Measurements from ENCODE around the gene ARMH4. TPM values are rescaled to one million over a fixed set of nuclear protein-coding genes. Genes with fewer than 3 reads are reported as not detected.

Gene ARMH4
- total RNA-seq, 4 donors from 2014 or later: 5.0 to 8.0 (median 5.8) TPM

- Histone ChIP-seq H3K27me3 (no peaks in the 10 kb centered on the region), H3K27ac (replicated peaks in 1 of 4) (no peak overlapping the region), H3K4me3 (no peak overlapping the region), H3K4me1 (no peaks in the 10 kb centered on the region), H3K9me3 (no peaks in the 10 kb centered on the region), H3K36me3 (no peaks in the 10 kb centered on the region)
- TF ChIP-seq POLR2A (IDR thresholded peaks at IDR 0.05; ENCODE audit: low read depth): no peak
- no peak for TF ChIP-seq EP300 (IDR thresholded peaks at IDR 0.05)
- TF ChIP-seq POLR2AphosphoS5 (IDR thresholded peaks at IDR 0.05): no peak
- no peak for TF ChIP-seq CTCF (IDR thresholded peaks at IDR 0.05)
- intact Hi-C loops (cut with DNase I): no loop called here
- DNase-seq (ENCODE audit: extremely low spot score): no peak
These were observed 96.5 kb downstream of the ARMH4 start for GRCh38 chr14:58055497-58056010.

GRCh38 chr14:58054100-58054499 lies 97.9 kb downstream of the ARMH4 start:
- no peaks in the 10 kb centered on the region for H3K36me3 ChIP-seq
- DNase-seq (ENCODE audit: extremely low spot score): no peak
- no peaks in the 10 kb centered on the region for H3K9me3 ChIP-seq
- intact Hi-C loops (cut with DNase I): no loop called here
- 88% methylated on average over 3 of the region's 3 CpGs for WGBS
- no peaks in the 10 kb centered on the region for H3K4me1 ChIP-seq
- TF ChIP-seq POLR2A (IDR thresholded peaks at IDR 0.05; ENCODE audit: low read depth) (no peak), CTCF (IDR thresholded peaks at IDR 0.05) (no peak), EP300 (IDR thresholded peaks at IDR 0.05) (no peak), POLR2AphosphoS5 (IDR thresholded peaks at IDR 0.05) (no peak)
- H3K27me3 ChIP-seq: no peaks in the 10 kb centered on the region
- H3K4me3 ChIP-seq: no peak overlapping the region
- no peak overlapping the region for H3K27ac ChIP-seq (replicated peaks in 1 of 4)

- no peak overlapping the region for H3K27ac ChIP-seq (replicated peaks in 1 of 4)
- H3K9me3 ChIP-seq: no peaks in the 10 kb centered on the region
- intact Hi-C loops (cut with DNase I): no loop called here
- TF ChIP-seq CTCF (IDR thresholded peaks at IDR 0.05): no peak
- no peak for TF ChIP-seq POLR2AphosphoS5 (IDR thresholded peaks at IDR 0.05)
- no peak for TF ChIP-seq EP300 (IDR thresholded peaks at IDR 0.05)
- no peak for TF ChIP-seq POLR2A (IDR thresholded peaks at IDR 0.05; ENCODE audit: low read depth)
- no peaks in the 10 kb centered on the region for H3K27me3 ChIP-seq
- no peak overlapping the region for H3K4me3 ChIP-seq
- no peak for DNase-seq (ENCODE audit: extremely low spot score)
- peaks cover 0 to 5% (median 0%) of the 10 kb centered on the region in 4 donors for H3K4me1 ChIP-seq
- 74% methylated on average over 5 of the region's 5 CpGs for WGBS
- no peaks in the 10 kb centered on the region for H3K36me3 ChIP-seq
These were observed 103.8 kb downstream of the ARMH4 start for GRCh38 chr14:58048219-58048618.

GRCh38 chr14:58027904-58028303 lies 124.1 kb downstream of the ARMH4 start:
- no peak for TF ChIP-seq POLR2A (IDR thresholded peaks at IDR 0.05; ENCODE audit: low read depth)
- TF ChIP-seq EP300 (IDR thresholded peaks at IDR 0.05): no peak
- no peak for TF ChIP-seq CTCF (IDR thresholded peaks at IDR 0.05)
- no peak for TF ChIP-seq POLR2AphosphoS5 (IDR thresholded peaks at IDR 0.05)
- Histone ChIP-seq H3K27ac (replicated peaks in 1 of 4) (no peak overlapping the region), H3K27me3 (no peaks in the 10 kb centered on the region), H3K4me1 (no peaks in the 10 kb centered on the region), H3K4me3 (no peak overlapping the region), H3K9me3 (no peaks in the 10 kb centered on the region), H3K36me3 (no peaks in the 10 kb centered on the region)
- no peak for DNase-seq (ENCODE audit: extremely low spot score)
- intact Hi-C loops (cut with DNase I): no loop called here

GRCh38 chr14:58026967-58027366 lies 125.0 kb downstream of the ARMH4 start:
- Histone ChIP-seq H3K9me3 (no peaks in the 10 kb centered on the region), H3K27ac (replicated peaks in 1 of 4) (no peak overlapping the region), H3K27me3 (no peaks in the 10 kb centered on the region), H3K4me3 (no peak overlapping the region), H3K4me1 (no peaks in the 10 kb centered on the region), H3K36me3 (no peaks in the 10 kb centered on the region)
- DNase-seq (ENCODE audit: extremely low spot score): no peak
- TF ChIP-seq CTCF (IDR thresholded peaks at IDR 0.05) (no peak), EP300 (IDR thresholded peaks at IDR 0.05) (no peak)
- 89% methylated on average over 1 of the region's 1 CpG for WGBS
- intact Hi-C loops (cut with DNase I): no loop called here

Measured in esophagus muscularis mucosa (tissue), 4 donors.